Endodermal cell (in vitro differentiated cells): ENCODE results near the gene ZNF718. TPM values are rescaled to one million over a fixed set of nuclear protein-coding genes. Genes with fewer than 3 reads are reported as not detected.
A peak's percentile ranks its signal among the peaks of the same experiment; 100 is the strongest.
"Not testable (repeated sequence)": the region's sequence is repeated elsewhere in the genome, so short reads cannot be mapped to it uniquely, and the experiment has no call there.

Source experiments
- DNase-seq: peaks from one replicate; pipeline ENCODE4 v3.0.0-alpha.2; 2017
- H3K27ac ChIP-seq: 2 replicates; pipeline ENCODE4 v1.5.1; 2013; ENCODE audit warnings: mild to moderate bottlenecking, low read depth, low read length, moderate library complexity
- H3K27me3 ChIP-seq: 2 replicates; pipeline ENCODE4 v1.6.1; 2013; ENCODE audit warnings: mild to moderate bottlenecking, low read length, moderate library complexity; ENCODE audit not compliant: insufficient read depth, control insufficient read depth, poor library complexity, severe bottlenecking
- H3K36me3 ChIP-seq: 2 replicates; pipeline ENCODE4 v1.7.0; 2013; ENCODE audit warnings: mild to moderate bottlenecking, low read length, moderate library complexity; ENCODE audit not compliant: control insufficient read depth, insufficient read depth
- H3K4me1 ChIP-seq: one replicate; pipeline ENCODE4 v1.7.0; 2013; ENCODE audit warnings: low read length; ENCODE audit not compliant: control insufficient read depth, insufficient read depth
- H3K4me3 ChIP-seq: 2 replicates; pipeline ENCODE4 v1.5.1; 2013; ENCODE audit warnings: mild to moderate bottlenecking, low read length, moderate library complexity
- H3K9ac ChIP-seq: 2 replicates; pipeline ENCODE4 v1.6.1; 2013; ENCODE audit warnings: mild to moderate bottlenecking, low read length, moderate library complexity; ENCODE audit not compliant: poor library complexity, severe bottlenecking; ENCODE audit errors: extremely low read depth
- H3K9me3 ChIP-seq: 2 replicates; pipeline ENCODE4 v1.6.1; 2013; ENCODE audit warnings: mild to moderate bottlenecking, low read length, moderate library complexity; ENCODE audit not compliant: control insufficient read depth
- H3K27ac Mint-ChIP-seq: 2 replicates; pipeline ENCODE4 v1.8.0; 2020; ENCODE audit warnings: mixed read lengths
- H3K27me3 Mint-ChIP-seq: 2 replicates; pipeline ENCODE4 v1.8.0; 2021; ENCODE audit warnings: mild to moderate bottlenecking, mixed read lengths; ENCODE audit not compliant: insufficient read depth
- H3K36me3 Mint-ChIP-seq: 2 replicates; pipeline ENCODE4 v1.8.0; 2020; ENCODE audit warnings: low read depth, mixed read lengths
- H3K4me1 Mint-ChIP-seq: 2 replicates; pipeline ENCODE4 v1.8.0; 2020; ENCODE audit warnings: mixed read lengths
- H3K4me3 Mint-ChIP-seq: 2 replicates; pipeline ENCODE4 v1.8.0; 2020; ENCODE audit warnings: mild to moderate bottlenecking, moderate library complexity, mixed read lengths
- H3K9me3 Mint-ChIP-seq: 2 replicates; pipeline ENCODE4 v1.8.0; 2020; ENCODE audit warnings: mild to moderate bottlenecking, mixed read lengths
- CTCF ChIP-seq: fragments of 200-600 bp; sonication (generic); conservative IDR thresholded peaks from 2 replicates; pipeline ENCODE4 v1.5.0; 2021; ENCODE audit warnings: antibody characterized with exemption, mild to moderate bottlenecking
- WGBS, 2 experiments: methylation state at CpG; one replicate each; pipeline versions ENCODE4 v1.1.5 to v1.1.7; 2013; ENCODE audit warnings: missing lambda C conversion rate in 2 of 2, mixed read lengths in 1 of 2; ENCODE audit not compliant: insufficient coverage in 1 of 2, insufficient read length in 1 of 2; 5-methylcytosine and 5-hydroxymethylcytosine counted together
- total RNA-seq, 2 donors: library from RNA; stranded (reverse); fragmentation: NEBNext Ultra II Directional in 1 of 2; extraction: Animal tissue kit (Norgen Biotek cat#: 25700) in 1 of 2; gene quantifications; 2 replicates in 1 of 2; 3 replicates in 1 of 2; pipeline ENCODE4 v1.2.1, GENCODE V29; 2021

The ZNF718 gene
- total RNA-seq, 2 donors from 2014 or later: 15.8 to 23.7 TPM

GRCh38 chr4:200936-201335 lies 76.6 kb downstream of the ZNF718 start:
- Histone ChIP-seq H3K9me3 (peaks cover 70% of the 10 kb centered on the region), H3K36me3 (peaks cover 16% of the 10 kb centered on the region), H3K9ac (no peak overlapping the region), H3K27me3 (no peaks in the 10 kb centered on the region), H3K27ac (no peak overlapping the region), H3K4me1 (no peaks in the 10 kb centered on the region), H3K4me3 (peak overlapping the region; percentile 35)
- DNase-seq: no peak
- no peaks in the 10 kb centered on the region for H3K4me1 Mint-ChIP-seq
- no peak for TF ChIP-seq CTCF
- H3K27me3 Mint-ChIP-seq: no peaks in the 10 kb centered on the region
- no peak overlapping the region for H3K4me3 Mint-ChIP-seq
- peaks cover 96% of the 10 kb centered on the region for H3K9me3 Mint-ChIP-seq
- H3K27ac Mint-ChIP-seq: no peak overlapping the region
- peaks cover 61% of the 10 kb centered on the region for H3K36me3 Mint-ChIP-seq
- 92% methylated on average over 3 of the region's 3 CpGs; no CpG with 5 or more reads in 1 of the 2 experiments for WGBS, 2 experiments

GRCh38 chr4:202822-203221 lies 78.5 kb downstream of the ZNF718 start:
- H3K36me3 Mint-ChIP-seq: peaks cover 70% of the 10 kb centered on the region
- Histone ChIP-seq H3K9me3 (peaks cover 87% of the 10 kb centered on the region), H3K4me3 (peak overlapping the region; percentile 40), H3K36me3 (peaks cover 16% of the 10 kb centered on the region)
- H3K4me1 Mint-ChIP-seq, H3K4me3 Mint-ChIP-seq, H3K27me3 ChIP-seq, H3K4me1 ChIP-seq, H3K27me3 Mint-ChIP-seq, H3K27ac ChIP-seq, H3K9ac ChIP-seq, DNase-seq, H3K27ac Mint-ChIP-seq: not testable (repeated sequence)
- H3K9me3 Mint-ChIP-seq: peaks cover 98% of the 10 kb centered on the region

DNA sequence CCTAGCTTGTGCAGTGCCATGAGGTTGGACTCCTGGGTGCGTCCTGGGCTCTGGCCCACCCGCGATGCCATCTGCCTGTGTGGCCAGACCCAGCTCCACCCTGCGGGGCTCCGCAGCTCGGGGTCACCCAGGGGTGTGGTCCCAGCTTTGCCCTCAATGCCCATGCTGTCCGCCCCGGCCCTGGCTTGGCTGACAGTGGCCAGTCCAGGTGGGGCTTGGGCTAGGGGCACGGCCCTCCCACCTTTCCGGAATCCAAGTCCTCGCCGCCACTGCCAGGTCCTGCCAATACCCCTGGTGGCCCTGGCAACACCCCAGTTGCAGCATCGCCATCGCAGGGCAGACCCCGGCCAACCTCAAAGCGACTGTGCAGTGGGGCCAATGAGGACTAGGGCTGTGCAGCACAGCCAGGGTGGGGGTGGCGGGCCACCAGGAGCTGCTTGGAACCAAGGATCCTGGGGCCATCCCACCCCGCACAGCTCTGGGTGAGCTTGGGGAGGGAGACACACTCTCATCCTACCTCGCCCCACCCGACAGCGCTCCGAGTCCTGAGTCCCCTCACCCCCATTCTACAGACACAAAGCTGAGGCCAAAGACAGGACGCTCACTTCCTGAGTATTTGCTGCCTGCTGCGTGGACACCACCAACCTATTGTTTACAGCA lies 80.9 kb downstream of the ZNF718 start:
- H3K27ac Mint-ChIP-seq: no peak overlapping the region
- H3K9me3 Mint-ChIP-seq: peaks cover 90% of the 10 kb centered on the region

More for the DNA sequence above, 80.9 kb downstream of the ZNF718 start:
- Mint-ChIP-seq H3K4me1 (no peaks in the 10 kb centered on the region), H3K27me3 (peaks cover 1% of the 10 kb centered on the region), H3K36me3 (peaks cover 70% of the 10 kb centered on the region), H3K4me3 (no peak overlapping the region)
- Histone ChIP-seq H3K27me3 (no peaks in the 10 kb centered on the region), H3K4me1 (no peaks in the 10 kb centered on the region), H3K36me3 (peaks cover 16% of the 10 kb centered on the region), H3K4me3 (no peak overlapping the region), H3K9me3 (peaks cover 82% of the 10 kb centered on the region), H3K27ac (no peak overlapping the region), H3K9ac (no peak overlapping the region)
- DNase-seq: no peak
- no peak for TF ChIP-seq CTCF
- WGBS, 2 experiments: 89 to 96% methylated on average over 7 to 24 of the region's 24 CpGs
